ENCODE measurements around the gene BICDL2.
"Not testable (repeated sequence)": the region's sequence is repeated elsewhere in the genome, so short reads cannot be mapped to it uniquely, and the experiment has no call there.

BICDL2 gene, protein sequence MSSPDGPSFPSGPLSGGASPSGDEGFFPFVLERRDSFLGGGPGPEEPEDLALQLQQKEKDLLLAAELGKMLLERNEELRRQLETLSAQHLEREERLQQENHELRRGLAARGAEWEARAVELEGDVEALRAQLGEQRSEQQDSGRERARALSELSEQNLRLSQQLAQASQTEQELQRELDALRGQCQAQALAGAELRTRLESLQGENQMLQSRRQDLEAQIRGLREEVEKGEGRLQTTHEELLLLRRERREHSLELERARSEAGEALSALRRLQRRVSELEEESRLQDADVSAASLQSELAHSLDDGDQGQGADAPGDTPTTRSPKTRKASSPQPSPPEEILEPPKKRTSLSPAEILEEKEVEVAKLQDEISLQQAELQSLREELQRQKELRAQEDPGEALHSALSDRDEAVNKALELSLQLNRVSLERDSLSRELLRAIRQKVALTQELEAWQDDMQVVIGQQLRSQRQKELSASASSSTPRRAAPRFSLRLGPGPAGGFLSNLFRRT

GRCh38 chr16:3036726-3037315, at the start of gene BICDL2:
Gene BICDL2, minus strand, starts transcription at chr16:3036944. Its CDS starts 1,448 bp downstream, at chr16:3035496.
- DNase-seq (ENCODE audit: low read depth), result no peak
- H3K4me3 ChIP-seq (ENCODE audit: low read length), result no peak within 1 kb of the TSS
- TF ChIP-seq, protein P1, sequence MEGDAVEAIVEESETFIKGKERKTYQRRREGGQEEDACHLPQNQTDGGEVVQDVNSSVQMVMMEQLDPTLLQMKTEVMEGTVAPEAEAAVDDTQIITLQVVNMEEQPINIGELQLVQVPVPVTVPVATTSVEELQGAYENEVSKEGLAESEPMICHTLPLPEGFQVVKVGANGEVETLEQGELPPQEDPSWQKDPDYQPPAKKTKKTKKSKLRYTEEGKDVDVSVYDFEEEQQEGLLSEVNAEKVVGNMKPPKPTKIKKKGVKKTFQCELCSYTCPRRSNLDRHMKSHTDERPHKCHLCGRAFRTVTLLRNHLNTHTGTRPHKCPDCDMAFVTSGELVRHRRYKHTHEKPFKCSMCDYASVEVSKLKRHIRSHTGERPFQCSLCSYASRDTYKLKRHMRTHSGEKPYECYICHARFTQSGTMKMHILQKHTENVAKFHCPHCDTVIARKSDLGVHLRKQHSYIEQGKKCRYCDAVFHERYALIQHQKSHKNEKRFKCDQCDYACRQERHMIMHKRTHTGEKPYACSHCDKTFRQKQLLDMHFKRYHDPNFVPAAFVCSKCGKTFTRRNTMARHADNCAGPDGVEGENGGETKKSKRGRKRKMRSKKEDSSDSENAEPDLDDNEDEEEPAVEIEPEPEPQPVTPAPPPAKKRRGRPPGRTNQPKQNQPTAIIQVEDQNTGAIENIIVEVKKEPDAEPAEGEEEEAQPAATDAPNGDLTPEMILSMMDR (conservative IDR thresholded peaks at IDR 0.05; ENCODE audit: low read depth, low read length), result no peak

- TF ChIP-seq, protein P1 (conservative IDR thresholded peaks at IDR 0.05; ENCODE audit: low read depth, low read length), result no peak
- no peak overlapping the region for H3K4me3 ChIP-seq (ENCODE audit: low read length)
- no peak for DNase-seq (ENCODE audit: low read depth)
Measured at GRCh38 chr16:3085868-3086595, 49.3 kb upstream of the BICDL2 start.

DNA sequence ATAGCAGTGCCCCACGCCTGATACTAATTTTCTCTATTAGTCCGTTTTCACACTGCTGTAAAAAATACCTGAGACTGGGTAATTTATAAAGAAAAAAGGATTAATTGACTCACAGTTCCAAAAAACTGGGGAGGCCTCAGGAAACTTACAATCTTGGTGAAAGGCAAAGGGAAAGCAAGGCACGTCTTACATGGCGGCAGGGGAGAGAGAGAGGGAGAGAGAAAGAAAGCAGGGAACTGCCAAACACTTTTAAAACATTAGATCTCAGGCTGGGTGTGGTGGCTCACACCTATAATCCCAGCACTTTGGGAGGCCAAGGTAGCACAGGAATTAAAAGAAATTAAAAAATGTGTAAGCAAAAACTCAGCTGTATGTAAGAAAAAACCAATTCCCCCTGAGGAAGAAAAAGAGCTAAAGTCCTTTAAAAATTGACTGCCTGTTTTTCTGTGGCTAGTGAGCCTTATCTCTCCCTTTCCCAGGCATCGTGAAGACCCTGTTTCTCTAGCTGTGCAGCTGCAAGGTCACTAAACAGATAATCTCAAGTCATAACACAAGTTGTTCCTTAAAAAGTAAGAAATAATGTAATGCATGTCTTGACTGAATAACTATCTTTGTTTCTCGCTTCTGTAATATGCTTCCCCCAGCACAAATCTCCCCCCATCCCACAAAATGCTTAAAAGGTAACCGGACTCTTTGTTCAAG, 48.4 kb upstream of the BICDL2 start:
- DNase-seq (ENCODE audit: low read depth), result no peak
- TF ChIP-seq, protein P1 (conservative IDR thresholded peaks at IDR 0.05; ENCODE audit: low read depth, low read length), result no peak
- no peak overlapping the region for H3K4me3 ChIP-seq (ENCODE audit: low read length)

GRCh38 chr16:3084491-3084890, 47.7 kb upstream of the BICDL2 start:
- no peak for DNase-seq (ENCODE audit: low read depth)
- TF ChIP-seq, protein P1 (conservative IDR thresholded peaks at IDR 0.05; ENCODE audit: low read depth, low read length), result no peak
- H3K4me3 ChIP-seq (ENCODE audit: low read length), result no peak overlapping the region

- not testable (repeated sequence) for H3K4me3 ChIP-seq (ENCODE audit: low read length); DNase-seq (ENCODE audit: low read depth)
Measured at GRCh38 chr16:3083408-3083807, 46.7 kb upstream of the BICDL2 start.

DNA sequence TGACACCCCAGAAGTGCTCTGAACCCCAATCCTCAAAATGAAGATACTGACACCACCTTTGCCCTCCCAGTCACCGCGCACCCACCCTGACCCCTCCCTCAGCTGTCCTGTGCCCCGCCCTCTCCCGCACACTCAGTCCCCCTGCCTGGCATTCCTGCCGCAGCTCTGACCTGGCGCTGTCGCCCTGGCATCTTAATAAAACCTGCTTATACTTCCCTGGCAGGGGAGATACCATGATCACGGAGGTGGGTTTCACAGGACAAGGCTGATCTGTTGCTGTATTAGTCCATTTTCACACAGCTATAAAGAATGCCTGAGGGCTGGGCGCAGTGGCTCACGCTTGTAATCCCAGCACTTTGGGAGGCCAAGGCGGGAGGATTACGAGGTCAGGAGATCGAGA, 45.2 kb upstream of the BICDL2 start:
- not testable (repeated sequence) for DNase-seq (ENCODE audit: low read depth); H3K4me3 ChIP-seq (ENCODE audit: low read length)

DNA sequence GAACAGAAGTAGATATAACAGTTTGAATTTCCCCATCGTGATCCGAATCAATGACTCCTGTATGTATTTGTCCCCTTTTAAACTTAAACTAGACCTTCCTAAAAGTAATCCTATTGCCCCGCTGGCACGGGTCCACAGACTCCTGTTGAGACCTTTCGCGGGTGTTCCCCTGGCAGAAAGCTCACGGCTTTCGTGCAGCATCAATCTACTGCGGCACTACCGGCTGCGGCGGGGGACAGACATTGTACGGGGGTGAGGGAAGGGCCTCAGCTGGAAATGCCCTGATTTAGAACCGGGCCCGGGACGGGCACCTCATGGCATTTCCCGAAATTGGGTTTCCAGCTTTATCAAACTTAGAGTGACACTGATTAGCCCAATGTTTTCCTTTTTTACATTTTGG, 43.3 kb upstream of the BICDL2 start:
- no peak overlapping the region for H3K4me3 ChIP-seq (ENCODE audit: low read length)
- DNase-seq (ENCODE audit: low read depth), result no peak
- TF ChIP-seq, protein P1 (conservative IDR thresholded peaks at IDR 0.05; ENCODE audit: low read depth, low read length), result no peak

All from retinal pigment epithelial cell (primary cell).